Suprapubic skin (tissue), 4 donors: ENCODE measurements around the gene FBXL3. TPM values are rescaled to one million over a fixed set of nuclear protein-coding genes. Genes with fewer than 3 reads are reported as not detected.

Experiments used
- DNase-seq, 2 donors: peaks; one replicate each; pipeline ENCODE4 v3.0.0-alpha.2; 2019; ENCODE audit warnings: low spot score in 2 of 2
- H3K27ac ChIP-seq: fragments of 200-600 bp; sonication (generic); one replicate; pipeline ENCODE4 v1.5.1; 2019
- H3K27me3 ChIP-seq: fragments of 200-600 bp; sonication (generic); one replicate; pipeline ENCODE4 v1.5.1; 2019
- H3K36me3 ChIP-seq: fragments of 200-600 bp; sonication (generic); one replicate; pipeline ENCODE4 v1.5.1; 2019
- H3K4me1 ChIP-seq: fragments of 200-600 bp; sonication (generic); one replicate; pipeline ENCODE4 v1.5.1; 2019
- H3K4me3 ChIP-seq: fragments of 200-600 bp; sonication (generic); one replicate; pipeline ENCODE4 v1.5.1; 2019; ENCODE audit warnings: mild to moderate bottlenecking
- H3K9me3 ChIP-seq: fragments of 200-600 bp; sonication (generic); one replicate; pipeline ENCODE4 v1.5.1; 2019
- EP300 ChIP-seq: sonication (generic); formaldehyde crosslinking; IDR thresholded peaks from one replicate; pipeline ENCODE4 v1.6.1; 2017; ENCODE audit warnings: antibody characterized with exemption
- POLR2A ChIP-seq, 2 donors: fragments of 450-650 bp; IDR thresholded peaks; one replicate each; pipeline ENCODE4 v1.6.1; 2017; ENCODE audit warnings: antibody characterized with exemption in 2 of 2, mild to moderate bottlenecking in 2 of 2, moderate library complexity in 2 of 2
- POLR2AphosphoS5 ChIP-seq, 3 donors: sonication (generic); formaldehyde crosslinking; IDR thresholded peaks; one replicate each; pipeline ENCODE4 v1.6.1; 2017; ENCODE audit warnings: antibody characterized with exemption in 3 of 3
- WGBS: methylation state at CpG from one replicate; pipeline ENCODE4 v1.1.5; 2018; 5-methylcytosine and 5-hydroxymethylcytosine counted together
- total RNA-seq, 4 donors: library from RNA; depleted of rRNA; stranded (reverse); fragments of >200 nt; gene quantifications; one replicate each; pipeline ENCODE4 v1.1.0, GENCODE V29; 2016
- TF ChIP-seq, protein P1 (sequence below), 2 donors: fragments of 200-600 bp in 1 of 2; fragments of 450-650 bp in 1 of 2; sonication (generic) in 1 of 2; IDR thresholded peaks; one replicate each; pipeline ENCODE4 v1.5.1; 2016 to 2019; ENCODE audit warnings: antibody characterized with exemption in 2 of 2, mild to moderate bottlenecking in 1 of 2, moderate library complexity in 1 of 2

The FBXL3 gene
- total RNA-seq, 4 donors from 2014 or later, result 59.1 to 86.2 (median 69.1) TPM

DNA sequence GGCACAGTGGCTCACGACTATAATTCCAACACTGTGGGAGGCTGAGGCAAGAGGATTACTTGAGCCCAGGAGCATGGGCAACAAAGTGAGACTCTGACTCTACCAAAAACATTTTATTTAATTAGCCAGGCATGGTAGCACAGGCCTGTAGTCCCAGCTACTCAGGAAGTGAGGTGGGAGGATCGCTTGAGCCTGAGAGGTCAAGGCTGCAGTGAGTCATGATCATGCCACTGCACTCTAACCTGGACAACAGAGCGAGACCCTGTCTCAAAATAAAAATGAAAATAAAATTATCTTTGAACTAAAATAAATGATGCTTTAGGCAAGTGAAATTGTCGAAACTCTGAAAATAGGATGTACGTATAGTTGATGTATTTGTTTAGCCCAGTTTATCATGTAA is 43.3 kb downstream of the FBXL3 start:
- Histone ChIP-seq H3K27ac (no peak overlapping the region), H3K9me3 (no peaks in the 10 kb centered on the region), H3K27me3 (peaks cover 14% of the 10 kb centered on the region), H3K4me3 (no peak overlapping the region), H3K36me3 (no peaks in the 10 kb centered on the region), H3K4me1 (peaks cover 11% of the 10 kb centered on the region)
- no peak for TF ChIP-seq POLR2A (IDR thresholded peaks at IDR 0.05)
- TF ChIP-seq, protein P1, sequence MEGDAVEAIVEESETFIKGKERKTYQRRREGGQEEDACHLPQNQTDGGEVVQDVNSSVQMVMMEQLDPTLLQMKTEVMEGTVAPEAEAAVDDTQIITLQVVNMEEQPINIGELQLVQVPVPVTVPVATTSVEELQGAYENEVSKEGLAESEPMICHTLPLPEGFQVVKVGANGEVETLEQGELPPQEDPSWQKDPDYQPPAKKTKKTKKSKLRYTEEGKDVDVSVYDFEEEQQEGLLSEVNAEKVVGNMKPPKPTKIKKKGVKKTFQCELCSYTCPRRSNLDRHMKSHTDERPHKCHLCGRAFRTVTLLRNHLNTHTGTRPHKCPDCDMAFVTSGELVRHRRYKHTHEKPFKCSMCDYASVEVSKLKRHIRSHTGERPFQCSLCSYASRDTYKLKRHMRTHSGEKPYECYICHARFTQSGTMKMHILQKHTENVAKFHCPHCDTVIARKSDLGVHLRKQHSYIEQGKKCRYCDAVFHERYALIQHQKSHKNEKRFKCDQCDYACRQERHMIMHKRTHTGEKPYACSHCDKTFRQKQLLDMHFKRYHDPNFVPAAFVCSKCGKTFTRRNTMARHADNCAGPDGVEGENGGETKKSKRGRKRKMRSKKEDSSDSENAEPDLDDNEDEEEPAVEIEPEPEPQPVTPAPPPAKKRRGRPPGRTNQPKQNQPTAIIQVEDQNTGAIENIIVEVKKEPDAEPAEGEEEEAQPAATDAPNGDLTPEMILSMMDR (IDR thresholded peaks at IDR 0.05), result no peak
- no peak for TF ChIP-seq EP300
- no peak for TF ChIP-seq POLR2AphosphoS5 (IDR thresholded peaks at IDR 0.05)
- WGBS, result 83% methylated on average over 5 of the region's 5 CpGs
- no peak for DNase-seq

DNA sequence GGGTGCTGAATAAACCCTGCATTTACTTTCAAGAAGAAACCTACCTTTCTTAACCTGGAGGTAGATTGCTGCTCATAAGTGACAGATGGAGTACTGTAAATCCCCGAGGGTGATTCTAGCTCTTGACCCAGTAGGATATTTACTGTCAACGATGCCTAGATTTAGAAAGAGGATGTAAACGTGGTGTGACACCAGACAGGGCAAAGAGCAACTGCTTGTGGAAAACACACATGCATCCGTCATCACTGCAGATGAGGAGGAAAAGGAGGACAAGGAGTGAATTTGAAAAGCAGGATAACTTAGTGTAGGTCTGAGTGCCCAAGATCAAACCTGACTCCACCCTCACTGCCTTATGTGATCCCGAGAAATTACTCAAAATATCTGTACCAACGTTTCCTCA is 44.9 kb downstream of the FBXL3 start:
- 62% methylated on average over 6 of the region's 6 CpGs for WGBS
- Histone ChIP-seq H3K27ac (no peak overlapping the region), H3K4me1 (peaks cover 11% of the 10 kb centered on the region), H3K4me3 (no peak overlapping the region), H3K9me3 (no peaks in the 10 kb centered on the region), H3K36me3 (no peaks in the 10 kb centered on the region), H3K27me3 (peaks cover 14% of the 10 kb centered on the region)
- no peak for TF ChIP-seq POLR2AphosphoS5 (IDR thresholded peaks at IDR 0.05)
- TF ChIP-seq, protein P1 (IDR thresholded peaks at IDR 0.05), result no peak
- no peak for TF ChIP-seq POLR2A (IDR thresholded peaks at IDR 0.05)
- DNase-seq, result no peak

DNA sequence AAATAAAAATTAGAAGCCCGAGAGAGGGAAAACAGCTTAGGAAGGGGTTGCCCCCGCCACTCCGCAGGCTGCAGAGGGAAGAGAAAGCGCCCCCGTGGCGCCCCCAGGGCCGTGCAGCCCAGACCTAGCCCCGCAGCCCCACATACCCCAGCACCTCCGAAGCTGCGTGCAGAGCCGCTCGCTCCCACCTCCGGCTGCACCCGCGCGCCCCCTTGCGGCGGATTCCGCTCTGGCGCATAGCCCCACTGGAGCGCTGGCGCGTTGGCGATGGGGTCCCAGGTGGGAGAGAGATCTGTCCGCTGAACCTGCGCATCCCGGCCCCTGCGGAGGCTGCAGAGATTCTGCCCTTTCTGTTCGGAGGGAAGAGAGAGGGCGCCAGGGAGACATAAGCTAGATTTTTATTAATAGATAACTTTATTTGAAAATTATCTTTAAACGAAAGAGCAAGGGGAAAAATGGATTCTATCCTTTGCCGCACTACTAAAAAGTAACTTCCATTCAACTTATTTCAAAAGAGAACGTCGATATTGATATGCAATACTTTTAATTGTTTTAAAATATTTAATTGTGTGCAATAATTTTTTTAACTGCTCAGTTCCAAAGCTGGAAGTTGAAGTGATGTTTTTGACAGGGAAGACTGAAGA is 46.8 kb downstream of the FBXL3 start:
- peaks cover 16% of the 10 kb centered on the region for H3K27me3 ChIP-seq
- H3K27ac ChIP-seq, result no peak overlapping the region
- H3K4me3 ChIP-seq, result peak overlapping the region; percentile 40
- H3K9me3 ChIP-seq, result no peaks in the 10 kb centered on the region
- H3K4me1 ChIP-seq, result peaks cover 11% of the 10 kb centered on the region
- no peaks in the 10 kb centered on the region for H3K36me3 ChIP-seq
- DNase-seq, result peak; percentile 81 to 85
- TF ChIP-seq, protein P1 (IDR thresholded peaks at IDR 0.05), result peak; percentile 69 to 96
- no peak for TF ChIP-seq POLR2A (IDR thresholded peaks at IDR 0.05)
- TF ChIP-seq POLR2AphosphoS5 (IDR thresholded peaks at IDR 0.05), result peak in 1 of 3 donors; percentile 15
- 4% methylated on average over 31 of the region's 34 CpGs for WGBS

DNA sequence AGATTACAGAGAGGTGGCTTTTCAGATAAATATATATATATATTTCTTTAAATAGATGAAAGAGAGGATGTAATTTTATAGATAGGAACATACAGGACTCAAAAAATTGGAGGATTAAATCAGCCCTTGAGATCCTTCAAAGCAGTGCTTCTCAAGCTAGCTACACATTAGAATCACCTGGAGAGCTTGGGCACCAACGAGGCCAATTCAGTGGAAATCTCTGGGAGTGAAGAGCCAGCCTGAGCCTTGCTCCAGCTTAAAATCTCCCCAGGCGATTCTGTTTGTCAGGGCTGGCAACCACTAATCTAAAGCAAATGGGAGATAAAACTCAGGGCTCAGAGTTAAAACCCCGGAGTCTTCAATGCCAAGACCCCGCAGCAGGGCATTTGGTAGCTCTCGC is 50.0 kb downstream of the FBXL3 start:
- no peak overlapping the region for H3K4me3 ChIP-seq
- DNase-seq, result no peak
- no peak for TF ChIP-seq POLR2AphosphoS5 (IDR thresholded peaks at IDR 0.05)
- TF ChIP-seq, protein P1 (IDR thresholded peaks at IDR 0.05), result no peak
- TF ChIP-seq EP300, result no peak
- TF ChIP-seq POLR2A (IDR thresholded peaks at IDR 0.05), result no peak
- H3K4me1 ChIP-seq, result peaks cover 11% of the 10 kb centered on the region
- H3K27me3 ChIP-seq, result peaks cover 16% of the 10 kb centered on the region
- H3K27ac ChIP-seq, result no peak overlapping the region
- no peaks in the 10 kb centered on the region for H3K36me3 ChIP-seq
- H3K9me3 ChIP-seq, result no peaks in the 10 kb centered on the region
- 62% methylated on average over 5 of the region's 5 CpGs for WGBS

DNA sequence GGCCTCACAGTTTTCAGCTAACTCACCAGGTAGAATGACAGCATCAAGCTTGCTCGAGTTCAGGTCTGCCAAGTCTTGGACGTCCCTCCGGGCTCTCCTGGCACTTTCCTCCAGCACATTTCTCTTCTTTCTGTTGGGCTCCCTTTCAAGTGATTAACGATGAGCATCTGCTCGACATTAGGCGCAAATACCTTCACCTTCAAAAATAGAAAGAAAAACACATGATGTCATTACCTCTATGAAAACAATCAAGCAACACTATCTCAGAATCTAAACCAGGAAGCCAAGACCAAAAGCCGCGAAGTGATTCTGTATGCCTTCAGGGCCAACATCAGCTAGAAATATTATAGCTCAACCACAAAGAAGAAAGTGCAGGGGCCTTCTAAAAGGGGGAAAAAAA is 50.5 kb downstream of the FBXL3 start:
- Histone ChIP-seq H3K27me3 (peaks cover 15% of the 10 kb centered on the region), H3K36me3 (no peaks in the 10 kb centered on the region), H3K9me3 (no peaks in the 10 kb centered on the region), H3K4me3 (no peak overlapping the region), H3K27ac (peak overlapping the region; percentile 8), H3K4me1 (peaks cover 11% of the 10 kb centered on the region)
- 45% methylated on average over 8 of the region's 8 CpGs for WGBS
- DNase-seq, result no peak
- TF ChIP-seq POLR2AphosphoS5 (IDR thresholded peaks at IDR 0.05), result no peak
- TF ChIP-seq, protein P1 (IDR thresholded peaks at IDR 0.05), result no peak
- no peak for TF ChIP-seq POLR2A (IDR thresholded peaks at IDR 0.05)
